Heart right ventricle (tissue), 16 donors: ENCODE measurements around the gene CLTCL1. TPM values are rescaled to one million over a fixed set of nuclear protein-coding genes. Genes with fewer than 3 reads are reported as not detected.

ENCODE experiments used
- ATAC-seq, 8 donors: fragments of 200-7000 bp; cut with Tn5 transposase; one replicate each; pipeline ENCODE4 v1.9.1; 2020; ENCODE audit warnings: mild to moderate bottlenecking in 8 of 8, moderate library complexity in 8 of 8, moderate number of reproducible peaks in 1 of 8
- DNase-seq, 2 donors: peaks; one replicate each; pipeline ENCODE4 v3.0.0-alpha.2; 2020
- H3K27ac ChIP-seq, 10 donors: fragments of 200-600 bp; sonication (generic) in 2 of 10; one replicate each; pipeline versions ENCODE4 v1.5.0 to v1.8.0; 2020 to 2022; ENCODE audit warnings: mild to moderate bottlenecking in 3 of 10
- H3K27me3 ChIP-seq, 7 donors: fragments of 200-600 bp; one replicate each; pipeline ENCODE4 v1.8.0; 2021 to 2022; ENCODE audit warnings: mild to moderate bottlenecking in 2 of 7
- H3K36me3 ChIP-seq, 9 donors: fragments of 200-600 bp; sonication (generic) in 1 of 9; one replicate each; pipeline versions ENCODE4 v1.5.0 to v1.8.0; 2020 to 2022; ENCODE audit warnings: mild to moderate bottlenecking in 2 of 9
- H3K4me1 ChIP-seq, 9 donors: fragments of 200-600 bp; sonication (generic) in 1 of 9; one replicate each; pipeline versions ENCODE4 v1.5.0 to v1.8.0; 2020 to 2022; ENCODE audit warnings: mild to moderate bottlenecking in 4 of 9
- H3K4me3 ChIP-seq, 10 donors: fragments of 200-600 bp; sonication (generic) in 2 of 10; one replicate each; pipeline versions ENCODE4 v1.5.0 to v1.8.0; 2020 to 2022; ENCODE audit warnings: mild to moderate bottlenecking in 7 of 10, moderate library complexity in 2 of 10
- H3K9me3 ChIP-seq, 11 donors: fragments of 200-600 bp in 10 of 11; sonication (generic) in 2 of 11; one replicate each; pipeline versions ENCODE4 v1.5.0 to v1.8.0; 2013 to 2022; ENCODE audit warnings: mild to moderate bottlenecking in 2 of 11, control low read depth in 1 of 11, moderate library complexity in 1 of 11
- WGBS, 2 donors: extraction: QIAGEN DNeasy Blood & Tissue Kit; methylation state at CpG; one replicate each; pipeline ENCODE4 v1.1.7; 2013; ENCODE audit warnings: inconsistent platforms in 1 of 2; 5-methylcytosine and 5-hydroxymethylcytosine counted together
- intact Hi-C, 10 donors: fragments of 100-400 bp; cut with DNase I; formaldehyde crosslinking; loops; one replicate each; pipeline versions ENCODE4 v1.11.1 to v1.14.2; 2022
- polyA plus RNA-seq, 2 donors: library from polyadenylated mRNA; stranded (reverse); fragments of 200-250 nt; gene quantifications; one replicate each; pipeline ENCODE4 v1.2.3, GENCODE V29; 2013
- total RNA-seq, 10 donors: library from RNA; stranded (reverse); fragmentation: NEBNext Ultra II Directional in 3 of 10; extraction: Animal tissue kit (Norgen Biotek cat#: 25700) in 3 of 10; gene quantifications; one replicate each; pipeline versions ENCODE4 v1.2.1 to v1.2.4, GENCODE V29; 2021 to 2023
- TF ChIP-seq, protein P1 (sequence below), 9 donors: fragments of 200-600 bp; sonication (generic) in 2 of 9; IDR thresholded peaks; one replicate each; pipeline versions ENCODE4 v1.5.0 to v1.8.0; 2021 to 2022; ENCODE audit warnings: antibody characterized with exemption in 9 of 9, mild to moderate bottlenecking in 5 of 9, moderate library complexity in 1 of 9
- donor health status: Arrhythmogenic right ventricular cardiomyopathy.
- donor health status: ischemic (EF 13 %, LVEDD 7.1; RV severe dilation, severe dysfunction).
- donor health status: healthy with polysubstance abuse.
- donor health status: DM: no; HTN: yes; CAD: no.
- donor health status: DM: no; HTN: no; CAD: no.
- donor health status: ischemic (EF 25% LVEDD 6.9; RV normal size, moderate dysfunction).
- donor health status: ischemic (EF 25% LVEDD 5.7; RV mildly dilated, moderate dysfunction).
- donor health status: healthy.
- donor health status: DM: yes; HTN: yes; CAD: no.
- donor health status: Ischemic cardiomyopathy.
- donor health status: ischemic (EF 35%, LVEDD 5.7; RV mildly dilated, moderate dysfunction).
- donor health status: nonischemic (EF 11% LVEDD 7.7; RV severe dilation, severe dysfunction).
- donor health status: DM: yes; HTN: yes; CAD: no.
- donor health status: PGD.
- donor health status: ischemic (EF 29% LVEDD 5.4; RV normal size, mild dysfunction).
- donor health status: nonischemic (EF 23%, LVEDD 6.1; RV moderate dilation, normal function).

Gene CLTCL1
- total and polyA plus RNA-seq, 12 donors, result 5.4 to 21.9 (median 13.1) TPM

DNA sequence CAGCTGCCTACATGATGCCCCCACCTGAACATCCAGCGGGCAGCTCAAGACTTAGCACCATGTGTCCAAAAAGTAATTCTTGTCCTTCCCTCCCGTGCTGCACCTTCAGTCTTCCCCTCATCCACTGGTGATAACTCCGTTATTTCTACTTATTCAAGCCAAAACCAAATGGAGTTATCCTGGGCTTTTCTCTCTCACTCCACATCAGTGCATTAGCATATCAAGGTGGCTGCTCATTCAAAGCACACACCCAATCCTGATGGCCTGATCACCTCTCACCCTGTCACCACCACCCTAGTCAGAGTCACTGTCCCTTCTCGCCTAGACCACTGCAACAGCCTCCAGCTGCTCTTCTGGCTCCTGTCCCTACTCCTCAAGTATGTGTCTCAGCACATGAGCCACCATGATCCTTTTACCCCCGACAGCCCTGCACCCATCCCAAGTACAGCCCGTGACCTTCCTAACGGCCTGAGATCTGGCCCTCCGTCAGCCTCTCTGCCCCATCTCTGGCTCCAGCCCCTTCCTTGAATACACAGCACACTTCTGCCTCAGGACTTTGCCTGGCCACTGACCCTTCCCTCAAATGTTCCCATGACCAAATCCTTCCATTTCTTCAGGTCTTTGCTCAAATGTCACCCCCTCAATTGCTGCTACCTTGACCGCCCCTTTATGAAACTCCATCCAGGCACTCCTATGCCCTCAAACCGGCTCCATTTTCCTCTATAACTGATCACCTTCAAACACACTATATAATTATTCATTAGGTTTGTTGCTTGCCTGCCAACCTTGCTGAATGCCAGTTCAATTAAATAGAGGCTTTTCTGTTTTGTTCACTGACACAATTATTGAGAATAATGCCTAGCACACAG is 93.3 kb downstream of the CLTCL1 start:
- H3K4me1 ChIP-seq, result no peaks in the 10 kb centered on the region
- H3K36me3 ChIP-seq, result peaks cover 0 to 75% (median 4%) of the 10 kb centered on the region in 9 donors
- intact Hi-C loops, result loop anchor here in 1 of 10 donors (10.0 kb wide), 1 partner anchor 193 kb away; no protein-coding TSS in a partner anchor
- H3K9me3 ChIP-seq, result no peaks in the 10 kb centered on the region
- no peak overlapping the region for H3K4me3 ChIP-seq
- ATAC-seq, result no peak
- no peak overlapping the region for H3K27ac ChIP-seq
- DNase-seq, result no peak
- H3K27me3 ChIP-seq, result no peaks in the 10 kb centered on the region
- WGBS, 2 donors, result 89 to 94% methylated on average over 10 of the region's 10 CpGs
- TF ChIP-seq, protein P1, sequence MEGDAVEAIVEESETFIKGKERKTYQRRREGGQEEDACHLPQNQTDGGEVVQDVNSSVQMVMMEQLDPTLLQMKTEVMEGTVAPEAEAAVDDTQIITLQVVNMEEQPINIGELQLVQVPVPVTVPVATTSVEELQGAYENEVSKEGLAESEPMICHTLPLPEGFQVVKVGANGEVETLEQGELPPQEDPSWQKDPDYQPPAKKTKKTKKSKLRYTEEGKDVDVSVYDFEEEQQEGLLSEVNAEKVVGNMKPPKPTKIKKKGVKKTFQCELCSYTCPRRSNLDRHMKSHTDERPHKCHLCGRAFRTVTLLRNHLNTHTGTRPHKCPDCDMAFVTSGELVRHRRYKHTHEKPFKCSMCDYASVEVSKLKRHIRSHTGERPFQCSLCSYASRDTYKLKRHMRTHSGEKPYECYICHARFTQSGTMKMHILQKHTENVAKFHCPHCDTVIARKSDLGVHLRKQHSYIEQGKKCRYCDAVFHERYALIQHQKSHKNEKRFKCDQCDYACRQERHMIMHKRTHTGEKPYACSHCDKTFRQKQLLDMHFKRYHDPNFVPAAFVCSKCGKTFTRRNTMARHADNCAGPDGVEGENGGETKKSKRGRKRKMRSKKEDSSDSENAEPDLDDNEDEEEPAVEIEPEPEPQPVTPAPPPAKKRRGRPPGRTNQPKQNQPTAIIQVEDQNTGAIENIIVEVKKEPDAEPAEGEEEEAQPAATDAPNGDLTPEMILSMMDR (IDR thresholded peaks at IDR 0.05), result no peak

DNA sequence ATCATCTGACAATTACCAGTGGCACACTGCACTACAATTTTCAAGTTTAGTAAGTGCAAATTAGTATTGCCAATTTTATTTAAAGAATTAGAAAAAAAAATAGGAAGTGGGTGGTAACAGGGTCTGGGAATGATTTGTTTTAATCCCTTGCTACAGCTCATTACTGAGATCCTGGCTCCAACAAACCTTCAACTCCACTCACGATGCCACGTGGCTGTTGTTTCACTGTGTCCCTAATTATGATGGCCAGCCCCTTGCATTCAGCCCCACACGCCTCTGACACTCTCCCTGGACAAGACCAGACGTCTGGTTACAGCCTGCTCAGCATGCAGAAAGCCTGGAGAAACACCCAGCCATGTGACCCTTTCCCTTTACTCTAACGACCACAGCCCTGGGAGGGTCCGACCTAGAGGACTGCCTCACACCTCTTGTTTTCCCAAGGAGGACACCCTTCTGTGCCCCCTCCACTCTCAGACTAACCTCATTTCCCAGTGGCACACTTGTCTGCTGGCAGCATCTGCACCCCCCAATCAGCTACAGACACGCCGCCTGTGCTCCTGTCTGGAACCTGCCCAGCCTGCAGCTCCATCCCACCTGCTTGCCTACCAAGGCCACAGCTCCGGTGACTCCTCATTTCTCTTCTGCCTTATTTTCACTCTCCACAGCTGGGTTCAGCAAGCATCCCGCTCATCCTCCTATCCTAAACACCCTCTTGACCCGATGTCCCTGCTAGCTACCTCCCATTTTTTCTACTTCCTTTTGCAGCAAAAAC is 94.5 kb downstream of the CLTCL1 start:
- ATAC-seq, result no peak
- H3K27me3 ChIP-seq, result no peaks in the 10 kb centered on the region
- H3K36me3 ChIP-seq, result peaks cover 0 to 85% (median 5%) of the 10 kb centered on the region in 9 donors
- intact Hi-C loops, result loop anchor here in 1 of 10 donors (10.0 kb wide), 1 partner anchor 192 kb away; no protein-coding TSS in a partner anchor
- H3K4me3 ChIP-seq, result no peak overlapping the region
- no peaks in the 10 kb centered on the region for H3K4me1 ChIP-seq
- no peak overlapping the region for H3K27ac ChIP-seq
- 84 to 86% methylated on average over 11 of the region's 11 CpGs for WGBS, 2 donors
- no peak for DNase-seq
- TF ChIP-seq, protein P1 (IDR thresholded peaks at IDR 0.05), result no peak
- no peaks in the 10 kb centered on the region for H3K9me3 ChIP-seq

DNA sequence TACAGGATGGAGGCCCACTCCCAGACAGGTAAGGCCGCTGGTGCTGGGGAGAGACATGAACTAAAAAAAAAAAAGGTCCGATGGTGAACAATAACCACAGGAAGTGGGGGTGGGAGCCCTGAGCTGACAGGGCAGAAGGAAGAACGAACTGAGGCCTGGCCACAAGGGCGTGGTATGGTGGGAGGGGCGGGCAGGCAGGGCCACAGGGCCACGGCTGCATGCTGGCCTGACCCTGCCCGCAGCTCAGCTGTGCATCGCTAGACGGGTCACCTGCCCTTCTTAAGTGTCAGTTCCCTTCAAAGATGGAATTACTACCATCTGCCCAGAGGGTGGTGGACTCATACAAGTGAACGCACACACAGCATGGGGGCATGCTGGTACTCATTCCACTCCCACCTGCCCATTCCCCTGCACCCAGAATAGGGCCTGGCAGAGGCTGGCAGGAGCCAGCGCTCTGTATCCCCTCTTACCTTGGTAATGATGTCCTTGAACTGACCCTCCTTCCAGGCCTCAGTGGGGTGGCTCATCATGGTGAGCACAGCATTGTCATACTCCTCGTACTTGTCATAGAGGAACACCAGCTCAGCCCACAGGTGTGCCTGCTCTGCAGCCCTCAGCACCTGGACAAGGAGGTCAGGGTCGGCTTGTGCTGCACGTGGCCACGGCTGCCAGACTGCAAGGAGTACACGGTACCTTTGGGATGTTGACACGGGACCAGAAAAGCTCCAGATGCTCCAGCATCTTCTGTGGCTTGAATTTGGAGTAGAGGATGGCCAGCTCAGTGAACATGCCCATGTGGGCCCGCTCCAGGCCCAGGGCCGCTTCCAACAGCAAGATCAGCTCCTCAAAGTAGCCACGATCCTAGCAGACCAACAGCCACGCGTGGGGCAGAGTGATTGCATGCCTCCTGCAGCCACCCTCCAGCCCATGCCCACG is 95.5 kb downstream of the CLTCL1 start:
- TF ChIP-seq, protein P1 (IDR thresholded peaks at IDR 0.05), result no peak
- Histone ChIP-seq H3K4me3 (no peak overlapping the region), H3K9me3 (no peaks in the 10 kb centered on the region), H3K4me1 (no peaks in the 10 kb centered on the region), H3K36me3 (peaks cover 0 to 82% (median 5%) of the 10 kb centered on the region in 9 donors), H3K27me3 (no peaks in the 10 kb centered on the region), H3K27ac (no peak overlapping the region)
- intact Hi-C loops, result loop anchor here in 1 of 10 donors (10.0 kb wide), 1 partner anchor 191 kb away; no protein-coding TSS in a partner anchor
- no peak for ATAC-seq
- no peak for DNase-seq
- WGBS, 2 donors, result 86 to 89% methylated on average over 23 of the region's 23 CpGs
